Heart left ventricle (tissue), 16 donors: ENCODE data around the gene SNX30. TPM values are rescaled to one million over a fixed set of nuclear protein-coding genes. Genes with fewer than 3 reads are reported as not detected.

ENCODE experiments used
- ATAC-seq, 4 donors: fragments of 200-7000 bp; cut with Tn5 transposase; one replicate each; pipeline ENCODE4 v1.9.1; 2020 to 2022; ENCODE audit warnings: moderate library complexity in 4 of 4, mild to moderate bottlenecking in 3 of 4, moderate number of reproducible peaks in 1 of 4
- DNase-seq, 5 donors: peaks; one replicate each; pipeline ENCODE4 v3.0.0-alpha.2; 2020
- H3K27ac ChIP-seq, 12 donors: fragments of 200-600 bp; sonication (generic) in 4 of 12; one replicate each; pipeline versions ENCODE4 v1.5.0 to v1.8.0; 2016 to 2022; ENCODE audit warnings: mild to moderate bottlenecking in 2 of 12
- H3K27me3 ChIP-seq, 9 donors: fragments of 200-600 bp; sonication (generic) in 2 of 9; one replicate each; pipeline versions ENCODE4 v1.5.1 to v1.8.0; 2016 to 2022; ENCODE audit warnings: mild to moderate bottlenecking in 3 of 9
- H3K36me3 ChIP-seq, 9 donors: fragments of 200-600 bp; sonication (generic) in 2 of 9; one replicate each; pipeline versions ENCODE4 v1.5.0 to v1.8.0; 2018 to 2022; ENCODE audit warnings: mild to moderate bottlenecking in 2 of 9
- H3K4me1 ChIP-seq, 12 donors: fragments of 200-600 bp; sonication (generic) in 4 of 12; one replicate each; pipeline versions ENCODE4 v1.5.0 to v1.8.0; 2016 to 2022; ENCODE audit warnings: mild to moderate bottlenecking in 3 of 12
- H3K4me3 ChIP-seq, 12 donors: fragments of 200-600 bp; sonication (generic) in 4 of 12; one replicate each; pipeline versions ENCODE4 v1.5.0 to v1.8.0; 2017 to 2022; ENCODE audit warnings: mild to moderate bottlenecking in 9 of 12, moderate library complexity in 4 of 12
- H3K9me3 ChIP-seq, 12 donors: fragments of 200-600 bp; sonication (generic) in 4 of 12; one replicate each; pipeline versions ENCODE4 v1.5.0 to v1.8.0; 2016 to 2022; ENCODE audit warnings: mild to moderate bottlenecking in 1 of 12
- CTCF ChIP-seq, 12 donors: fragments of 200-600 bp; sonication (generic) in 4 of 12; IDR thresholded peaks; one replicate each; pipeline versions ENCODE4 v1.5.0 to v1.8.0; 2018 to 2022; ENCODE audit warnings: antibody characterized with exemption in 12 of 12, mild to moderate bottlenecking in 5 of 12
- POLR2A ChIP-seq, 2 donors: fragments of 450-650 bp; IDR thresholded peaks; one replicate each; pipeline ENCODE4 v1.6.1; 2017; ENCODE audit warnings: antibody characterized with exemption in 2 of 2, mild to moderate bottlenecking in 2 of 2, moderate library complexity in 2 of 2
- WGBS, 4 donors: extraction: QIAGEN DNeasy Blood & Tissue Kit in 2 of 4; methylation state at CpG; one replicate each; pipeline versions ENCODE4 v1.1.5 to v1.1.7; 2013 to 2018; 5-methylcytosine and 5-hydroxymethylcytosine counted together
- intact Hi-C, 10 donors: fragments of 100-400 bp; cut with DNase I; formaldehyde crosslinking; loops; one replicate each; pipeline versions ENCODE4 v1.11.1 to v1.14.2; 2022
- polyA plus RNA-seq, 2 donors: library from polyadenylated mRNA; stranded (reverse); fragments of 200-250 nt; gene quantifications; one replicate each; pipeline ENCODE4 v1.2.3, GENCODE V29; 2013
- total RNA-seq, 9 donors: library from RNA; depleted of rRNA in 2 of 9; stranded (reverse); fragments of >200 nt in 2 of 9; fragmentation: NEBNext Ultra II Directional in 3 of 9; extraction: Animal tissue kit (Norgen Biotek cat#: 25700) in 3 of 9; gene quantifications; one replicate each; pipeline versions ENCODE4 v1.1.0 to v1.2.4, GENCODE V29; 2016 to 2023
- donor health status: ischemic (EF 13 %, LVEDD 7.1; RV severe dilation, severe dysfunction).
- donor health status: healthy with polysubstance abuse.
- donor health status: DM: no; HTN: yes; CAD: no.
- donor health status: DM: no; HTN: no; CAD: no.
- donor health status: ischemic (EF 25% LVEDD 6.9; RV normal size, moderate dysfunction).
- donor health status: ischemic (EF 25% LVEDD 5.7; RV mildly dilated, moderate dysfunction).
- donor health status: healthy.
- donor health status: DM: yes; HTN: yes; CAD: no.
- donor health status: ischemic (EF 35%, LVEDD 5.7; RV mildly dilated, moderate dysfunction).
- donor health status: nonischemic (EF 11% LVEDD 7.7; RV severe dilation, severe dysfunction).
- donor health status: DM: yes; HTN: yes; CAD: no.
- donor health status: PGD.
- donor health status: ischemic (EF 29% LVEDD 5.4; RV normal size, mild dysfunction).
- donor health status: nonischemic (EF 23%, LVEDD 6.1; RV moderate dilation, normal function).

Gene SNX30
- total and polyA plus RNA-seq, 11 donors, result 0.95 to 10.3 (median 3.8) TPM

GRCh38 chr9:112872019-112872418 is 121.5 kb downstream of the SNX30 start:
- intact Hi-C loops, result no loop called here
- no peaks in the 10 kb centered on the region for H3K4me1 ChIP-seq
- H3K27me3 ChIP-seq, result no peaks in the 10 kb centered on the region
- DNase-seq (no peak), ATAC-seq (no peak)
- no peak overlapping the region for H3K27ac ChIP-seq
- no peaks in the 10 kb centered on the region for H3K9me3 ChIP-seq
- H3K36me3 ChIP-seq, result peaks cover 0 to 36% (median 13%) of the 10 kb centered on the region in 9 donors
- WGBS, 4 donors, result 60 to 80% (median 68%) methylated on average over 4 of the region's 4 CpGs
- no peak overlapping the region for H3K4me3 ChIP-seq
- TF ChIP-seq CTCF (IDR thresholded peaks at IDR 0.05), result no peak

GRCh38 chr9:112873773-112874405 is 123.3 kb downstream of the SNX30 start:
- Histone ChIP-seq H3K4me3 (no peak overlapping the region), H3K9me3 (no peaks in the 10 kb centered on the region), H3K27me3 (no peaks in the 10 kb centered on the region), H3K27ac (no peak overlapping the region), H3K4me1 (no peaks in the 10 kb centered on the region), H3K36me3 (peaks cover 0 to 32% (median 11%) of the 10 kb centered on the region in 9 donors)
- no peak for DNase-seq
- ATAC-seq, result no peak
- 93 to 97% (median 95%) methylated on average over 4 of the region's 4 CpGs for WGBS, 4 donors
- TF ChIP-seq CTCF (IDR thresholded peaks at IDR 0.05) (no peak), POLR2A (IDR thresholded peaks at IDR 0.05) (no peak)
- intact Hi-C loops, result no loop called here

DNA sequence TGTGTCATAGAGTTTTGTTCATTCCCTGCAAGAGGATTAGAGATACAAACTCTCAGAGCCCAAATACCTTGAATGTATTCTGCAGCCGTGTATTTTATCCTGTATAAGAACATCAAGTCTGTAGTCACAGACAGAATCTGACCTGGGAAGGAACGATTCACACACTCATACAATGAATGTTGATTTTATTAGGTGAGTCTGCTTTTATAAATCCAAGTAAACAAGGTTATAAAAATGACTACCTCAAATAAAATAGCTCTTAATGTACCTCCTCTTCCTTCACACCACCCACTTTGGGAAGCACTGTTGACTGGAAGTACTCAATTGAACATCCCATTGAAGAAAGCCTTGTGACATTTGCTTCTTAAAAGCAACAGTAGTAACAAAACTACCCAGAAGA is 128.2 kb downstream of the SNX30 start:
- Histone ChIP-seq H3K27ac (no peak overlapping the region), H3K9me3 (no peaks in the 10 kb centered on the region), H3K36me3 (peaks cover 0 to 17% (median 0%) of the 10 kb centered on the region in 9 donors), H3K4me1 (no peaks in the 10 kb centered on the region), H3K27me3 (no peaks in the 10 kb centered on the region), H3K4me3 (no peak overlapping the region)
- WGBS, 4 donors, result 86 to 95% (median 90%) methylated on average over 2 of the region's 2 CpGs
- no peak for DNase-seq
- no peak for TF ChIP-seq CTCF (IDR thresholded peaks at IDR 0.05)
- TF ChIP-seq POLR2A (IDR thresholded peaks at IDR 0.05), result no peak
- no peak for ATAC-seq
- intact Hi-C loops, result no loop called here

DNA sequence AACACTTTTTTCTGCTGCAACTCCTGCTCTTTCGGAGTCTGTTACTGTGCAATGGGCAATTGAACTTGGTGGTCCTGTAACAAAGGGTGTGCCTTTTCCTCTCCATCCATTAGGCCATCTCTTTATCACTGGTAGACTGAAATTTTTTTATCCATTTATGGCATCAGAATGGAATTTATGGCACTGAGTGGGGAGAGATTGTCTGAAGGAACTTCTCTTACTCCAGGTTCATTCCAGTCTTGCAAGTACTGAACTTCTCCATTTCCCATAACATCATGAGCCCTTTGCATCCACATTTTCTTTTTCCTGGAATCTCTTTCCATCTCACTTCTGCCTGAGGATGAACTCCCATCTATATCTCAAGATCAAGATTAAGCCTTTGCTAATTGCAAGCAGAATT is 130.1 kb downstream of the SNX30 start:
- no peaks in the 10 kb centered on the region for H3K4me1 ChIP-seq
- H3K4me3 ChIP-seq, result no peak overlapping the region
- no peaks in the 10 kb centered on the region for H3K27me3 ChIP-seq
- no peak for ATAC-seq
- H3K27ac ChIP-seq, result no peak overlapping the region
- H3K9me3 ChIP-seq, result no peaks in the 10 kb centered on the region
- intact Hi-C loops, result no loop called here
- no peak for DNase-seq
- TF ChIP-seq CTCF (IDR thresholded peaks at IDR 0.05) (no peak), POLR2A (IDR thresholded peaks at IDR 0.05) (no peak)
- WGBS, 4 donors, result 92 to 97% (median 96%) methylated on average over 1 of the region's 1 CpG
- peaks cover 0 to 12% (median 0%) of the 10 kb centered on the region in 9 donors for H3K36me3 ChIP-seq
